Middle frontal gyrus (tissue), 1 donor: ENCODE data around the gene MYZAP.
"Not testable (repeated sequence)": the region's sequence is repeated elsewhere in the genome, so short reads cannot be mapped to it uniquely, and the experiment has no call there.

Experiments
- DNase-seq: peaks from one replicate; pipeline ENCODE4 v3.0.0-alpha.2; 2015; ENCODE audit warnings: low spot score; ENCODE audit errors: extremely low spot score

Gene MYZAP

DNA sequence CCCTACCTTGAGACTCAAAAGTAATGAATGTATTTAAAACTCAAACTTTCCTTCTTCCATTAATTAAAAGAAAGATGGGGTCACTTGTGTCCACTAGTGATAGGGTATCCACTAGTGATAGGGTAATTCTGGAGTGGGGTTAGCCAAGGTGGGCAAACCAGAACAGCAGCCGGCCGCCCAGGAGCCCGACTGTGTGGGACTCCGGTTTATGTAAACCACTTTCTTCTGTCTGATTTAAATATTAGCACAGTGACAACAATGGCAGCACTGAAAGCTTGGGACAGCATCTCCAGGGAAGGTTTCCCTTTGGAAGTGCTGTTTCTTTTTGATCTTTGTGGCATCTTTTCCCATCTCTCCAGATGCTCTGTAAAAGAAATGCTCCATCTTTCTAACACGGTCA is 722 bp downstream of the MYZAP start:
- DNase-seq: no peak

DNA sequence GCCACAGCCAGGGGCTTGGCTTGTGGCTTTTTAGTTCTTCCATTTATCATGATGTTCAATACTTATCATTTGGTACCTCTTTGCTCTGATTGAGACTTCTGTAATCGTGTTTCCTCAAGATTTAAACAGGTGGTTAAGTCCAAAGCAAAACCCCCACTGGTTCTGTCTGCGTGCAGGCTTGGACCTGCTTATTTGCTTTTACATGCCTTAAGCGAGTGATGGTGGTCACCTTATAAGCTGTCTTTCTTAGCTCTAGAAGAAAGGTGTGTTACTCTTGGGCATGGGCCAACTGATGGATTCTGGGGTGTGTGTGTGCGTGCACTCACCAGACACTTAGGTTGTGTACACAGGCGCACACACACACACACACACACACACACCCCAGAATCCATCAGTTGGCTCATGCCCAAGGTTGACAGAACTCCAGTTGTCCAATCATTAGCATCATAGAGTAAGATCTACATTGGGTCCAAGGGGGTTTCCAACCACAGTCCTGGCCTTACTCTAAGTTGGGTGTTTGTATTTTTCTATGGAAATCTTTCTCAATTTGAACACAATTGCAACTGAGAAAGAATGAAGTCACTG is 1.2 kb downstream of the MYZAP start:
- DNase-seq: no peak

DNA sequence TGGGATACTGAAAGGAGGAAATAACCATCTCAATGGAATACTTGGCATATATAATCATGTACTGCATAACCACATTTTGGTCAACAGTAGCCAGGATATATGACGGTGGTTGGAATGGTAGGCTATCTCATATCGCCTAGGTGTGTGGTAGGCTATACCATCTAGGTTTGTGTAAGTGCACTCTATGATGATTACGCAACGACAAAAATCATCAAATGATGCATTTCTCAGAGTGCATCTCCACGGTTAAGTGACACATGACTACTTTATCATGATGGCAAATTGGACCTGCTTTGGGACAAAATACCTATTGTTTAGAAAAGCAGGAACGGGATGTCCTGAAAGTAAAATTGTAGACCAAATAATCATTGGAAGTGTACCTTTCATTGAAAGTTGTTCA is 2.8 kb downstream of the MYZAP start:
- DNase-seq: no peak

- DNase-seq: no peak
Measured at GRCh38 chr15:57595011-57595866, 3.5 kb downstream of the MYZAP start.

GRCh38 chr15:57596301-57596855 is 4.7 kb downstream of the MYZAP start:
- no peak for DNase-seq

- DNase-seq: no peak
Measured at GRCh38 chr15:57596978-57597377, 5.3 kb downstream of the MYZAP start.

DNA sequence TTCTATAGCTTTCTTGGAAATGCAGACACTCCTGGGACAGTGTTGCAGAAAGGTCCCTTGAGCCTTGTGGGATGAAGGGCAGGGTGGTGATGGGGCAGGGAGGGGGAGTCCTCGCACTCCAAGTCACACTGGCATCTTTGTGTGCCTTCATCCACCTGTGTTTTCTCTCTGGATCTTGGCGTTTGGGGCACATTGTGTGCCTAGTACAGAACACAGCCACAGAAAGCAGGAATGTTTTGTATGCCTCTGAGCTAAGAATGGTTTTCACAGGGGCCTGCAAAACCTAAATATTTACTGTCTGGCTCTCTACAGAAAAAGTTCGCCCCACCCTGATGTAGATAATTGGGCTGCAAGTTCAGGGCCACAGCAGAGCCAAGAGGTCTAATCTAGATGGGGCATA is 5.7 kb downstream of the MYZAP start:
- DNase-seq: no peak

GRCh38 chr15:57598346-57598745 is 6.6 kb downstream of the MYZAP start:
- DNase-seq: no peak

GRCh38 chr15:57599296-57599810 is 7.6 kb downstream of the MYZAP start:
- DNase-seq: no peak

GRCh38 chr15:57600197-57600596 is 8.5 kb downstream of the MYZAP start:
- DNase-seq: no peak

GRCh38 chr15:57604507-57604906 is 12.8 kb downstream of the MYZAP start:
- DNase-seq: no peak

- DNase-seq: no peak
Measured at GRCh38 chr15:57605491-57605890, 13.8 kb downstream of the MYZAP start.

DNA sequence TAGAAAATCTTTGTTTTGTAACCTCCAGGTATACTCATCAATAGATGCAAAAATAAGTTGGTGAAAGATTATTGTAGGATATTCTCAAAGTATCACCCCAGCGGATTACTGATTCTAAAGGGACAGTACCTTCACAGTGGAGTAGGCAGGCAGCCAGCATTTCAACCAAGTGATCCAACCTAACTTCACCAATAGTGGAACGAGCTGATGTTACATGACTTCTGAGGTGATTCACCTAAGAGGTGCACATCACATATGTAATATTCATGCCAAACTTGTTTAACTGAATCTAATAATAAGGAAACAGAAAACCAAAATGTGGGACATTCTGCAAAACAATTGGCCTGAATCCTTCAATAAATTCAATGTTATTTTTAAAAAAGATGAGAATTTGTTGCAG is 14.3 kb downstream of the MYZAP start:
- no peak for DNase-seq

DNA sequence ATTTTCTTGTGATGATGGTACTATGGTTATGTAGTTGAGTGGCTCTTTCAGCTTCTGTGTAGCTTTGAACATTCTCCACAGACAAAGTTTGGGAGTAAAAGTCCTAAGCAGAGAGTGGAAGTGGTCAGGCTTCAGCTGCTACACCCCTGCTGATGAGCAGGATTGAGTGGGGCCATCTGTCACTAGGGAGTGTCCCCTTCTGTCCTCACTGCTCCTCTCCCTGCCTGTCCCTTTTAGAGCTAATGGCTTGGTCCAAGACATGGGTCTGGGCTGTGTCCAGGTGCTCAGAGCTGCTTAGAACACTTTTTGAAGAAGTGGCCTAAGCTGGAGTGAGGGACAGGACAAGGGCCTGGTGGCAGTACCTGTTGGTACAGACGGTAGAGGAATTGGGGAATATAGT is 15.1 kb downstream of the MYZAP start:
- no peak for DNase-seq

DNA sequence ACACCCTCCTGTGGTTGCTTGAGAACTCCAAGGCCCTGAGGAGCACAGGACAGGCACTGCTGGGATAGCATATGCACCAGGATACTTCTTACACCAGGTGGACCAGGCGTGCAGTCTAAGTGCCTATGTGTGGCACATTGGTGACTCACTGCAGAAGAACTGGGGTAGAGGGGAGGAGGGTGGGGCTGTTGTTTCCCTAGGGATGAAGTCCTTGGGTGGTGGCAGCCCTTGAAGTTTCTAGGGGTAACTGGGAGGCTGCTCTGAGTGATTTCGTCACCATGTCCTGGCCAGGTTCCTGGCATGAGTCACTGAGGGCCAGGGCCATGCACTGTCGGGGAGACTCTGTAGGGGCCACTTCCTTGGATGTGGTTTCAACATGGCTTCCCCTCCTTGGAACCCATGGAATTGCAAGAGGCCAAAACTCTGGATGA is 15.9 kb downstream of the MYZAP start:
- DNase-seq: no peak

DNA sequence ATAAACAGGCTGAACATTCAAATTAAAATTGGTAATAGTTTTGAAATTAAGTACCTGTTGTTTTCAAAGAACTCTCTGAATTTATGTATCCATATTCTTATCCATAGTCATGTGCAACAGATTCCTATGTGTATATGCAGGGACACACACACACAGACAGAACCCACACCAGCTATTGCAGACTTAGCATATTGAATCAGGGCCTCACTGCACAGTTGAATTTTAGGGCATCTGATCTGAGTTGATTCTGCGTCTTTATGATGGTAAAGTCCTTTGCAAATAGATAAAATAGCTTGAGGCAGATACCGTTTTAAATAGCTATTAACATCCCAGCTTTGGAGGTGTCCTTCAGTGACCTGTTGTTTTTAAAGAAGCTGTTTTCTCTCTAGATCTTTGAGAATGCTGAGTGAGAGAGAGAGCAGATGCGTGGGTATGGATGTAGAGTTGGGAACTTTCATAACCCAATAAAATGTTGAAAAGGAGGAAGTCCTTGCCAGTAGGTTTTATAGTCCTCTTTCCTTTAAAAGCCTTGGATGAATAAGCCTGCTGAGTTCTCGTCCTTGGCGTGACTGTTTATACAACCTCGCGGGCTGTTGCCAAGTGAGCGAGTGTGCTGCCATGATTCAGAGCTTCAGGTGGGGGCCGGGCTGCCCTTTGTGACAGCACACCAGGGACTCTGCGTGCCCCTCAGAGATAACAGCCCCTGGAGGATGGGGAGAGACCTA is 18.3 kb downstream of the MYZAP start:
- no peak for DNase-seq

GRCh38 chr15:57611123-57611522 is 19.4 kb downstream of the MYZAP start:
- no peak for DNase-seq

GRCh38 chr15:57611938-57612337 is 20.2 kb downstream of the MYZAP start:
- no peak for DNase-seq

DNA sequence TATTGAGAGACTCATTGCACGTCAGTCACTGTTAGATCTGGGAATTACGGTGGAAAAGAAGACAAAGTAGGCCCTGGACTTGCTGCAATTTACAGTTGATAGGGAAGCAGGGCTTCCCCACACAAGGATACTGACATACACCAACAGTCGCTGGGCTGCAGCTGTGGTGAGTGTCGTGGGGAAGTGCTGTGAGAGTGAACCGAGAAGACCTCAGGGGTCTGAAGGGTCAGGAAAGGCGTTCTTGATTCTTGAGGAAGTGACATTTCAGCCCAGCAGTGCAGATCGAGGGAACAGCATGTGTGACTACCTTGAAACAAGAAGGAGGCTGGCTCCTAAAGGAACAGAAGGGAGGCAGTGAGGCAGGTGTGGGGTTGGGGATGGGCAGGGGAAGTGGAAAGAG is 22.5 kb downstream of the MYZAP start:
- no peak for DNase-seq

GRCh38 chr15:57615951-57616496 is 24.3 kb downstream of the MYZAP start:
- not testable (repeated sequence) for DNase-seq

DNA sequence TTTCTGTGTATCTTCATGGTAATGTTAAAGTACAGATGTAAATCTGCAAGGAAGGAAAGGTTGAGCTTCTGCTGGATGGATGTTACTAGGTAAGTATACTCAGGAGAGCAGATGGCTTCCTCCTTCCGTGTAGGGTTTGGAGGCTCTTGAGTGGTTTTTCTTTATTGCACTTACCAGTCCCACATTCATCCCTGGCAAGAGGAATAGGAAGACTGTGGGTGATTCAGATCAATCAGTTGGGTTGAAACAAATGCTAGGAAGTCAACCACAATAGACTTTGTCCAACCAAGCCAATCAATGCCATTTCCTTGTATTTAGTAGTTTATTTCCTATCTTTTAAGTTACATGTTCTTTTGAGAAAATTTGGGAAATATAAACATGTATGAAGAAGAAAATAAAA is 26.6 kb downstream of the MYZAP start:
- DNase-seq: no peak

- DNase-seq: no peak
Measured at GRCh38 chr15:57619746-57620145, 28.0 kb downstream of the MYZAP start.
